Non-pigmented ciliary epithelial cell (primary cell): ENCODE data around the gene OTUD4.
"Not testable (repeated sequence)": the region's sequence is repeated elsewhere in the genome, so short reads cannot be mapped to it uniquely, and the experiment has no call there.

Source experiments
- DNase-seq: peaks from one replicate; pipeline ENCODE4 v3.0.0-alpha.2; 2010; ENCODE audit warnings: low read depth

OTUD4 gene

GRCh38 chr4:145180298-145181090, at the start of gene OTUD4:
TSS of gene OTUD4 (minus strand) at chr4:145180589. CDS start at chr4:145179973, 616 bp downstream.
- peak; percentile 73 for DNase-seq

- not testable (repeated sequence) for DNase-seq
Measured at GRCh38 chr4:145223228-145223627, 42.8 kb upstream of the OTUD4 start.

GRCh38 chr4:145221529-145221928, 41.1 kb upstream of the OTUD4 start:
- not testable (repeated sequence) for DNase-seq

GRCh38 chr4:145219090-145219489, 38.7 kb upstream of the OTUD4 start:
- no peak for DNase-seq

GRCh38 chr4:145218251-145218650, 37.9 kb upstream of the OTUD4 start:
- DNase-seq, result no peak

- DNase-seq, result no peak
Measured at GRCh38 chr4:145217349-145217748, 37.0 kb upstream of the OTUD4 start.

- no peak for DNase-seq
Measured at GRCh38 chr4:145216535-145216934, 36.1 kb upstream of the OTUD4 start.

- no peak for DNase-seq
Measured at GRCh38 chr4:145213245-145213644, 32.9 kb upstream of the OTUD4 start.

GRCh38 chr4:145207934-145208333, 27.5 kb upstream of the OTUD4 start:
- DNase-seq, result no peak

GRCh38 chr4:145203410-145203809, 23.0 kb upstream of the OTUD4 start:
- no peak for DNase-seq

- DNase-seq, result no peak
Measured at GRCh38 chr4:145200366-145200765, 20.0 kb upstream of the OTUD4 start.

GRCh38 chr4:145199051-145199716, 18.8 kb upstream of the OTUD4 start:
- DNase-seq, result no peak

GRCh38 chr4:145196747-145197146, 16.4 kb upstream of the OTUD4 start:
- no peak for DNase-seq

GRCh38 chr4:145195167-145195952, 15.0 kb upstream of the OTUD4 start:
- DNase-seq, result no peak

- no peak for DNase-seq
Measured at GRCh38 chr4:145189981-145190380, 9.6 kb upstream of the OTUD4 start.

GRCh38 chr4:145186729-145187128, 6.3 kb upstream of the OTUD4 start:
- no peak for DNase-seq

- no peak for DNase-seq
Measured at GRCh38 chr4:145183581-145183980, 3.2 kb upstream of the OTUD4 start.

GRCh38 chr4:145183023-145183422, 2.6 kb upstream of the OTUD4 start:
- no peak for DNase-seq

GRCh38 chr4:145182222-145182621, 1.8 kb upstream of the OTUD4 start:
- no peak for DNase-seq

GRCh38 chr4:145181091-145181501, 707 bp upstream of the OTUD4 start:
- DNase-seq, result no peak

- DNase-seq, result not testable (repeated sequence)
Measured at GRCh38 chr4:145179861-145180297, 510 bp downstream of the OTUD4 start.

- no peak for DNase-seq
Measured at GRCh38 chr4:145179281-145179860, 1.0 kb downstream of the OTUD4 start.
